VCaP (cell line): Measurements from ENCODE around the gene ARHGAP42.

Experiments used
- H3K27ac ChIP-seq: fragments of 450-650 bp; 2 replicates; pipeline ENCODE4 v1.5.1; 2017
- CTCF ChIP-seq: fragments of 450-650 bp; conservative IDR thresholded peaks from 2 replicates; pipeline ENCODE4 v1.5.1; 2017; ENCODE audit warnings: mild to moderate bottlenecking, moderate library complexity

ARHGAP42 gene

GRCh38 chr11:100776212-100776896 is 89.3 kb downstream of the ARHGAP42 start:
- H3K27ac ChIP-seq: peak overlapping the region; percentile 52
- no peak for TF ChIP-seq CTCF

GRCh38 chr11:100777103-100777502 is 90.0 kb downstream of the ARHGAP42 start:
- H3K27ac ChIP-seq: peak overlapping the region; percentile 52
- TF ChIP-seq CTCF: no peak

- TF ChIP-seq CTCF: no peak
- H3K27ac ChIP-seq: peak overlapping the region; percentile 52; the same call in 1 of the 2 replicates
These were observed 90.6 kb downstream of the ARHGAP42 start for GRCh38 chr11:100777736-100778135.

- H3K27ac ChIP-seq: no peak overlapping the region
- no peak for TF ChIP-seq CTCF
These were observed 91.2 kb downstream of the ARHGAP42 start for GRCh38 chr11:100778166-100778785.

GRCh38 chr11:100780470-100780869 is 93.4 kb downstream of the ARHGAP42 start:
- no peak overlapping the region for H3K27ac ChIP-seq

GRCh38 chr11:100785148-100785983 is 98.3 kb downstream of the ARHGAP42 start:
- no peak for TF ChIP-seq CTCF

More at GRCh38 chr11:100780470-100780869, 93.4 kb downstream of the ARHGAP42 start:
- TF ChIP-seq CTCF: no peak

GRCh38 chr11:100788561-100789295 is 101.6 kb downstream of the ARHGAP42 start:
- peak overlapping the region; percentile 30 for H3K27ac ChIP-seq
- TF ChIP-seq CTCF: no peak

More at GRCh38 chr11:100785148-100785983, 98.3 kb downstream of the ARHGAP42 start:
- no peak overlapping the region for H3K27ac ChIP-seq
